KG1 (cell line): ENCODE data around the gene GSK3B.

Experiments used
- DNase-seq: peaks from one replicate; lab custom pipeline; 2025; lab: John Stamatoyannopoulos, UW

The GSK3B gene

DNA sequence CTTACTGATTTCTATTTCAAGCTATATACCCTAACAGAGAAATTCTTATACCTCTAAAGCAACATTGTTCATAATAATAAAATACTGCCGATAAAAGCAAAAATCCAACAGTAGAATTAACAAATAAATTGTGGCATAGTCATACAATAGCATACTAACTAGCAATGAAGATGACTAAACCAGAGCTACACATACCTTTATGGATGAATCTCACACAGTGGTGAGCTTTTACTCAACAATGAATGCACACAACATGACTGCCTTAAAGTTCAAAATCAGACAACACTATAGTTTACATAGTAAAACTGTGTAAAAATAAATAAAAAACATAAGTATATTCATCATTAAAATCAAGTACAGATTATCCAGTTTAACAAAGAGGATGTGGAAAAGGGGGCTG lies 213.3 kb downstream of the GSK3B start:
- no peak for DNase-seq

GRCh38 chr3:119873646-119874045 lies 220.6 kb downstream of the GSK3B start:
- no peak for DNase-seq

DNA sequence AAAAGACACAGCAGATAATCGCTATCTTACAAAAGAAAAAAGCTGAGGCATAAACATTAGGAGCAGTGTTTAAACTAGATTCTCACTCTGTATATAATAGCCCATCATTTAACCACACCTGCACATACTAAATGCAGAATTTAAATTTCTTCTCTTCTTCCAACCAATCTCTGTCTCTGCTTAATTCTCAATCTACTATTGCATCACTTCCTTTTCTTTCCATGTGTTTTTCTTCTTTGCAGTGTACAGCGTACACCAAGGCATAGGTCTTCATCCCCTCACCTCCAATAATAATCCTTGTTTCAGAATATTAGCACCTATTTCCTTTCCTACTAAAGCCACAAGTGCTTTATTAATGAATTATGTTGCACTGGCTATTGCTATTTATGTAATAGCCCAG lies 221.5 kb downstream of the GSK3B start:
- no peak for DNase-seq

DNA sequence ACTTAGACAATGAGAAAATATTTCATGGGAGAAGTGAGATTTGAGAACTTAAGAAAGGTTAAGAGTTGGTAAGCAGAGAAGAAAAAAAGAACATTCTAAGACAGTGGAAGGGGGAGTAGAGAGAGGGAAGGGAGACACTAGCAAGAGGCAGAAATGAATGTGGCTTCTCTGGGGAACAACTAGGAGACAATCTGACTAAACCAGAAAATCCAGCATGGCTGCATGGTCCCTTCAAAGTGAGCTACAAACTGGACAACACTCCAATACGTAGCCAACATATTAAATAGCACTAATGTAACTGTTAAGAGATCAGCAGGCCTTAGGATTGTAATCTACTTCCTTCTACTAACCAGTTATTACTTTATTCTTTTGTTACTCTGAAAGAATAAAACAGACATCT lies 222.7 kb downstream of the GSK3B start:
- no peak for DNase-seq

- no peak for DNase-seq
Observed at GRCh38 chr3:119870512-119870911, 223.7 kb downstream of the GSK3B start.

- no peak for DNase-seq
Observed at GRCh38 chr3:119864476-119864875, 229.8 kb downstream of the GSK3B start.

DNA sequence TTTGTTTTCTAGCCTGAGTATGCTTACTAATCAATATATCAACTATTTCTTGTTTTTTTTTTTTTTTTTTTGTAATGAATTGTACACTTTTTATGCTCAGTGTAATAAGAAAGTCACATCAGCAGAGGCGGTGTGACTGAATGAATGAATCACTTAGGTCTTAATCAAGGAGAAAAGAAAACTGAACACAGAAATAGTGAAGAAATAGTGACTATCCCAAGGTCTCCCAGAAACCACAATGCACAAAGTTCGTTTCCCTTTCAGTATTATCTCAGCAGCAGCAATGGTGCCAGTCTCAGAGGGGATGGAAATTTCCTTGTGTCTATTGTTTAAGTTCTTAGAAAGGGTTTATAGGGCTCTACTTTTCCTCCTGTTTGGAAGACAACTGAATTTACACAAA lies 231.6 kb downstream of the GSK3B start:
- DNase-seq = no peak

- DNase-seq = no peak
Observed at GRCh38 chr3:119861681-119862080, 232.6 kb downstream of the GSK3B start.

DNA sequence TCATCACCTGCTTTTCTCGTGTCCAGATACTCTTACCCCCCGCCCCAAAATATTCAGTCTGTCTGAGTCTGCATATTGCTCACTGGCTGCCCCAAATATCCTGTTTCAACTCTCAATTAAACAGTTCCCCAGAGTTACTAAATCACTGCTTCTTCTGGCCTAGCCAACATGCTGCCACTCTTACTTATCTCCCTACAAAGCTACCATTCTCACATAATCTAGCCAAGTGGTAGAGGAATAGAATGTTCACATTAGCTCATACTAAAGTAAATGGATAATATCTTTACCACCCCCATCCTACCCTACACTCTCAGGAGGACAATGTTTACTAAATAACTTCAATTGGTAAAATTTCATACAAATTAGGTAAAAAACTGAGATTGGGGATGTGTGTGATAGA lies 234.5 kb downstream of the GSK3B start:
- no peak for DNase-seq

- no peak for DNase-seq
Observed at GRCh38 chr3:119858957-119859356, 235.3 kb downstream of the GSK3B start.

DNA sequence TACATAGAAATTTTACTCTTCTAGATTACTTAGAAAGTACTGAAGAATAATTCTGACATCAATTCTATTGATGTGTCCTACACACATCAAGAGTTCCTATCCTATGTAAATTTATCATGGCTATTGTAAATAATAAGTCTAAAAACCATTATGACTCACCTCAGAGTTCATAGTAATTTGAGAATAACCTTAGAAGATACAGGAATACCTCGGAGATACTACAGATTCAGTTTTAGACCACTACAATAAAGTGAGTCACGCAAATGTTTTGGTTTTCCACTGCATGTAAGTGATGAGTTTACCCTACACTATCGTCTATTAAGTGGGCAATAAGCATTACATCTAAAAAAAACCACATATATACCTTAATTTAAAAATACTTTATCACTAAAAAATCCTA lies 237.6 kb downstream of the GSK3B start:
- DNase-seq = no peak

GRCh38 chr3:119849126-119849525 lies 245.1 kb downstream of the GSK3B start:
- DNase-seq = no peak

GRCh38 chr3:119841808-119842471 lies 252.3 kb downstream of the GSK3B start:
- no peak for DNase-seq

DNA sequence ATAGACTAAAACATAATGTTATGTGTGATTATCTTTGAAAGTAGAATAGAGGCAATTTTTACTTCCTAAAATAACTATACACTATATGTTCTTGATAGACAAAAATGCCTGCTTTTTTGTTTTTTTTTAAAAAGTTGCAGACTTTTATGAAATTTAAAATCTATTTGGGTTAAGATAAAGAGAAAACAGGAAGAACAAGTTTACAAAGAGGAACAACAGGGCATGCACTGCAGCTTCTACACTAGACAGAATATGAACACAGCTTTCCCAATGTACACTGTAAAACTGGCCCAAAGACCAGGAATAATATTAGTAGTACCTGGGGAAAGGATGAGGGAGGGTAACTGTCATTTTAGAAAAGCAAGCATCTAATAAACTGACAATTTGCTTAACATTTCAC lies 258.7 kb downstream of the GSK3B start:
- no peak for DNase-seq

GRCh38 chr3:119834754-119835370 lies 259.4 kb downstream of the GSK3B start:
- no peak for DNase-seq

DNA sequence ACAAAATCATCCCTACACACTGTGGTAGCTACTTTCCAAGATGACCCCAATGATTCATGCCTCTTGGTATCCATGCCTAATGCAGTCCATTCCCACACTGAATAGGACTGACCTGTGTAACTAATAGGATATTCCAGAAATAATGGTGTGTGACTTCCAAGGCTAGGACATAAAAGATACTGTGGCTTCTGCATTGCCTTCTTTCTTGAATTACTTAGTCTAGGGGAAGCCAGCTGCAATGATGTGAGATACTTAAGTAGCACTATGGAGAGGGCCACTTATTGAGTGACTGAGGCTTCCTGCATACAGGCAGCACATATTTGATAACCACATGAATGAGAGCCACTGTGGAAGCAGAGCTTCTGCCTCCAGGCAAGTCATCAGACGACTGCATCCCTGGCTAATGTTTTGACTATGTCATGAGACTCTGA lies 262.3 kb downstream of the GSK3B start:
- DNase-seq = no peak

- no peak for DNase-seq
Observed at GRCh38 chr3:119831022-119831421, 263.2 kb downstream of the GSK3B start.

DNA sequence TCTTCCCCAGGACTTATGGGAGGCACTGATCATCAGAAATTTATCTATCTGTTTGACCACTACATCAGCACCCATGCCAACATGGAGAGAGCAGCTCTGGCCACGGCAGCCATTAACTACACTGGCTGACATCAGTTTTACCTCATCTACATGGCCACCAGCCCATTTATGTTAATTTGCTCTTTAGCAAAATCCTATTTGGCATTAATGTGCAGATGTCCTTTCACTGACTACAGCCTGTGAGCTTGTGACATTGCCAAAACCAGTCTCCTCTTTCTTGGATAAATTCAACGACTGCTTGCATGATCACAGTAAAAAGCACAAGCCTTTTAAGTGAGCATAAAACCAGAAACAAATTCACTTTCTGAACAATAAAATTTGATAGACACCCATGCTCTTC lies 264.8 kb downstream of the GSK3B start:
- DNase-seq = no peak

DNA sequence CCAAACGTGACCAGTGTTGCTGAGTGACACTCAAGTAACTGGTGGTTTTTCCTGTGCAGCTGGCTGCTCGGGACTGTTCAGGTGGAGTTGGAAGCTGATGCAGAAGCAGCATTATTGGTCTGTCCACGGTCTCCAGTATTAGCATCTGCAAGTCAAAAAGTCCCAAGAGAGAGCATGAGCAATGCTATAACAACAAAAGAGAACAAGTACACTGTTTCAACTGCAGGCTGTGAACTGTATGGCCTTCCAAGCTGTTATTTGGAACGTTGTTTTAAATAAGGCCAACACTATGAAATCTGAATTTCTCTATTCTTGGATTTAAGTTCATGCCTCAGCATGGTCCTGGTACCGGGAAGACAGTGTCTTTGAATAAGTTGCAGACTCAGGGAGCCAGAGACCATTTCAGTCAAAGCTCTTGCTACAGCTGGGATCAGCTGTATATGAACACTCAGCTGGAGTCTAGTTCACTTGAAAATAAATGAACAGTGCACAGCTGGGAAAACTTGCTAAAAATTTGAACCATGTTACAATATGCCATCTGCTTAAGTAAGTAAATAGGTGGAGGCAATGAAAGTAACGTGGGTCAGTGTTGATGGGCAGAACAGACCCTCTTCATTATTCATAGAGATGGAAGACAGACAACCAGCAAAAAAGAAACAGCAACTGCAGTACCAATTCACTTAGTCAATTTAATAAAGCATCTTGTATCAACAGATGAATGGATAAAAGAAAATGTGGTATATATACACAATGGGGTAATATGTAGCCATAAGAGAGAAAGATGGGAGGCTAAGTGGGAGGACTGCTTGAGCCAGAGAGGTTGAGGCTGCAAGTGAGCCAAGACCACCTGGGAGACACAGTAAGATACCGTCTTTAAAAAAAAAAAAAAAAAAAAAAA lies 267.3 kb downstream of the GSK3B start:
- DNase-seq = no peak

DNA sequence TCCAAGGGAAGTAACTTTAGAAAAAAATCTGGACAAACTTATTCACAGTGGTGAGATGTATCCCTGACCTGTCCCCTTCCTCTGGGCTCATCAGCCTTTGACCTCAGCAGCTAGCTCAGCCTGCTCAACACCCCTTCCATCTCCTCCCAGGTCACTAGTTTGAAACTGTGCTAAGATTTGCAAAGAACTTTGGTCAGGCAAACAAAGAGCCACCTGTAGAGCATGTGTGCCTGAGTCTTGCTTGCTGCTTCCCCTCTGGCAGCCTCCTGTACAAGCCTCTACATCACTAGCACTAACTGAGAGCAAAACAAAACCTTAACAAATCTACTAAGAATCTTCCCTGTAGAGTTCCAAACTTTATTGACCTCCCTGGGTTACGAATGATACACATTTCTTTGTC lies 268.4 kb downstream of the GSK3B start:
- DNase-seq = no peak

GRCh38 chr3:119819806-119820205 lies 274.4 kb downstream of the GSK3B start:
- no peak for DNase-seq

- DNase-seq = no peak
Observed at GRCh38 chr3:119818937-119819336, 275.3 kb downstream of the GSK3B start.
